Measurements from ENCODE around the gene TF.

GRCh38 chr3:133832802-133833144, 86.6 kb downstream of the TF start:
- no peak for TF ChIP-seq EZH2 (IDR thresholded peaks at IDR 0.05; ENCODE audit: insufficient read depth, poor library complexity, severe bottlenecking)
- no peak for TF ChIP-seq EZH2phosphoT487 (IDR thresholded peaks at IDR 0.05; ENCODE audit: insufficient read depth, low read depth)

All from GM23248 (cell line).